H1 (cell line): Measurements from ENCODE around the gene ZBTB14. TPM values are rescaled to one million over a fixed set of nuclear protein-coding genes. Genes with fewer than 3 reads are reported as not detected.

Source experiments
- GABPA ChIP-seq: IDR thresholded peaks from 2 replicates; pipeline ENCODE4 v1.6.1; 2011; ENCODE audit warnings: mild to moderate bottlenecking, low read length, moderate library complexity, borderline replicate concordance; ENCODE audit not compliant: insufficient read depth
- HDAC2 ChIP-seq, 2 experiments: fragments of 300-600 bp in 1 of 2; sonication (generic) in 1 of 2; IDR thresholded peaks; 2 replicates each; pipeline ENCODE4 v1.6.1; 2011 to 2012; ENCODE audit warnings: low read depth in 2 of 2, low read length in 2 of 2, mild to moderate bottlenecking in 2 of 2, moderate library complexity in 2 of 2, borderline replicate concordance in 1 of 2, inconsistent platforms in 1 of 2
- KDM4A ChIP-seq: IDR thresholded peaks from one replicate; pipeline ENCODE4 v1.7.1; 2012; ENCODE audit warnings: low read depth, mild to moderate bottlenecking, moderate library complexity, low read length, inconsistent platforms; ENCODE audit not compliant: severe bottlenecking
- SIX5 ChIP-seq: IDR thresholded peaks from 2 replicates; pipeline ENCODE4 v1.6.1; 2011; ENCODE audit warnings: mild to moderate bottlenecking, low read depth, low read length
- polyA plus RNA-seq, 7 experiments: library from polyadenylated mRNA; depleted of rRNA in 3 of 7; stranded (reverse) in 5 of 7; unstranded in 2 of 7; fragments of >200 nt in 5 of 7; fragments of 200-250 nt in 2 of 7; gene quantifications; 1 replicate in 5 of 7; 2 replicates in 1 of 7; 4 replicates in 1 of 7; pipeline versions ENCODE4 v1.2.1 to v1.2.3, GENCODE V29; 2011 to 2013; ENCODE audit warnings: missing spikeins in 2 of 7, mixed read lengths in 2 of 7
- total RNA-seq: library from RNA; stranded (reverse); fragmentation: NEBNext Ultra II Directional; extraction: Animal tissue kit (Norgen Biotek cat#: 25700); gene quantifications from 2 replicates; pipeline ENCODE4 v1.2.1, GENCODE V29; 2021

ZBTB14 gene
- total and polyA plus RNA-seq, 2 of the 8 experiments (the other 6 are each of a cell fraction or from before 2014, with no cell fraction given): 5.2 to 18.3 TPM

DNA sequence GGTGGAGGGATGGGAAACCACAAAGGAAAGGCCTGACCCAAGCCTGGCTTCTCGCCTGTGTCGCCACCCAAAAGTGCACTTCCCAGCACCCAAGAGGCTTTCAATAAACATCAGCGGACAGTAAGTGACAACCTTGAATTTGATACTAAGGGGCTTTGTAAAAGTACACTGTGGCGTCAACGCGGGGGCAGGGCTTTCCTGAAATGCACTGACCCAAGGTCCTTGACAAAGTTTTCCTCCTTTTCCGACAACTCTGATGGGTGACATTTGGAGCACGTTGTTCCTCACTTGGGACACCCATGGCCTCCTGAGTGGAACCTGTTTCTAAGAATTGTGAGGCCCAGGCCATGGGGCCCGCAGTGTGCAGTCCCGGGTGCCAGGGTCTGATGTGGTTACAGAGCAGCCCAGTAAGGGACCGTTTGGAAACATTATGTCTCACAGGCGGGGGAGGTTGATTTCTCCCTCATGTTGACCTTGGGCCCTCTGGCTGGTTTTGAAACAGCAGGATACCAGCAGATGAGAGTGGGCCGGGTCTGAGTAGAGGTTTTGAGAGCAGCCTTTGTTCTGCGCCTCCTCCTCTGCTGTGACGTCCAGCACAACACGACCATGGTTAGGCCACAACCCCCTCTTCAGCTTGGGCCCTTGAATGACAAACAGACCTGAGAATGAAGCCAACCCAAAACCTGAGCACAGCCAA lies 2.8 kb upstream of the ZBTB14 start (continued):
- TF ChIP-seq GABPA: no peak
- TF ChIP-seq KDM4A: no peak
- no peak for TF ChIP-seq HDAC2 (IDR thresholded peaks at IDR 0.05; ENCODE audit: borderline replicate concordance in 1 of 2, low read depth in 2 of 2, low read length in 2 of 2)
- no peak for TF ChIP-seq SIX5
